GM12891 (cell line): ENCODE results near the gene TRIM66.

Experiments used
- PAX5 ChIP-seq: IDR thresholded peaks from 2 replicates; pipeline ENCODE4 v1.6.1; 2011; ENCODE audit warnings: low read length, moderate library complexity, mild to moderate bottlenecking; ENCODE audit not compliant: insufficient read depth, severe bottlenecking
- POLR2A ChIP-seq: IDR thresholded peaks from 2 replicates; pipeline ENCODE4 v1.6.1; 2011; ENCODE audit warnings: low read depth, low read length, control low read depth
- POLR2AphosphoS5 ChIP-seq: IDR thresholded peaks from 2 replicates; pipeline ENCODE4 v1.6.1; 2011; ENCODE audit warnings: low read depth, low read length, control low read depth
- TAF1 ChIP-seq: IDR thresholded peaks from 2 replicates; pipeline ENCODE4 v1.6.1; 2011; ENCODE audit warnings: low read depth, low read length, control low read depth

DNA sequence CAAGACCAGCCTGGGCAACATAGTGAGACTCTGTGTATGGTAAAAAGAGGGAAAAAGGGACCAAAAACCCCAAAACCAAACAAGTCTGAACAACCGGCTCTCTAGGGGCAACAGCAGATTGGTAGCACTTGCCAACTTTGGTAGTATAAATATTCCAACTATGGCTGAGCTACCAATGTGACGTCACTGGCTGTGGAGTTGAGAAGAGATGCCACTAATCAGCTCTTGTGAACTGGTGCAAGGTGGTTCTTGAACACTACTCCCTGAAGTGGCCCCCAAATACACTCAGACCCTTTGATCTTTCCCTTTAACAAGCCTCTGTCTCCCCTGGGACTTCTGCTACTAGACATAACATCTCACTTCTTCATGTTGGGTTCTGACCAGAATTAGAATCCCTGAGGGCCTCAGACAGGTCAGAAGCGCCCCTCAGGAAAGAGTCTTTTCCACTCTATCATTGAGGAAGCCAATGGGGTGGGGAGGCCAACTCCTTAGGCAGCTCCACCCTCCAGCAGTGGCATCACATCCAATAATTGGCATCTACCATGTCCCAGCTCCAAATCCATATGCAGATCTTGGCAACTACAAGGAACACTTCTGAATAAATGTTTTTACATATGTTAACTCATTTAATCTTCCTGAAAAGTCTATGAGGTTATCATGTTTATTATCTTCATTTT is 49.3 kb upstream of the TRIM66 start:
- no peak for TF ChIP-seq PAX5
- no peak for TF ChIP-seq POLR2A
- TF ChIP-seq TAF1, result no peak
- TF ChIP-seq POLR2AphosphoS5, result no peak
